Heart left ventricle (tissue), 13 donors: Measurements from ENCODE around the gene GTF2I.
A peak's percentile ranks its signal among the peaks of the same experiment; 100 is the strongest.

Source experiments
- POLR2A ChIP-seq, 2 donors: fragments of 450-650 bp; IDR thresholded peaks; one replicate each; pipeline ENCODE4 v1.6.1; 2017; ENCODE audit warnings: antibody characterized with exemption in 2 of 2, mild to moderate bottlenecking in 2 of 2, moderate library complexity in 2 of 2
- TF ChIP-seq, protein P1 (sequence below), 12 donors: fragments of 200-600 bp; sonication (generic) in 4 of 12; IDR thresholded peaks; one replicate each; pipeline versions ENCODE4 v1.5.0 to v1.8.0; 2018 to 2022; ENCODE audit warnings: antibody characterized with exemption in 12 of 12, mild to moderate bottlenecking in 5 of 12
- donor health status: ischemic (EF 13 %, LVEDD 7.1; RV severe dilation, severe dysfunction).
- donor health status: DM: no; HTN: yes; CAD: no.
- donor health status: DM: no; HTN: no; CAD: no.
- donor health status: ischemic (EF 25% LVEDD 6.9; RV normal size, moderate dysfunction).
- donor health status: ischemic (EF 25% LVEDD 5.7; RV mildly dilated, moderate dysfunction).
- donor health status: ischemic (EF 35%, LVEDD 5.7; RV mildly dilated, moderate dysfunction).
- donor health status: nonischemic (EF 11% LVEDD 7.7; RV severe dilation, severe dysfunction).
- donor health status: DM: yes; HTN: yes; CAD: no.
- donor health status: PGD.
- donor health status: ischemic (EF 29% LVEDD 5.4; RV normal size, mild dysfunction).
- donor health status: nonischemic (EF 23%, LVEDD 6.1; RV moderate dilation, normal function).

- TF ChIP-seq, protein P1, sequence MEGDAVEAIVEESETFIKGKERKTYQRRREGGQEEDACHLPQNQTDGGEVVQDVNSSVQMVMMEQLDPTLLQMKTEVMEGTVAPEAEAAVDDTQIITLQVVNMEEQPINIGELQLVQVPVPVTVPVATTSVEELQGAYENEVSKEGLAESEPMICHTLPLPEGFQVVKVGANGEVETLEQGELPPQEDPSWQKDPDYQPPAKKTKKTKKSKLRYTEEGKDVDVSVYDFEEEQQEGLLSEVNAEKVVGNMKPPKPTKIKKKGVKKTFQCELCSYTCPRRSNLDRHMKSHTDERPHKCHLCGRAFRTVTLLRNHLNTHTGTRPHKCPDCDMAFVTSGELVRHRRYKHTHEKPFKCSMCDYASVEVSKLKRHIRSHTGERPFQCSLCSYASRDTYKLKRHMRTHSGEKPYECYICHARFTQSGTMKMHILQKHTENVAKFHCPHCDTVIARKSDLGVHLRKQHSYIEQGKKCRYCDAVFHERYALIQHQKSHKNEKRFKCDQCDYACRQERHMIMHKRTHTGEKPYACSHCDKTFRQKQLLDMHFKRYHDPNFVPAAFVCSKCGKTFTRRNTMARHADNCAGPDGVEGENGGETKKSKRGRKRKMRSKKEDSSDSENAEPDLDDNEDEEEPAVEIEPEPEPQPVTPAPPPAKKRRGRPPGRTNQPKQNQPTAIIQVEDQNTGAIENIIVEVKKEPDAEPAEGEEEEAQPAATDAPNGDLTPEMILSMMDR (IDR thresholded peaks at IDR 0.05), result peak in 1 of 12 donors; percentile 10
- no peak for TF ChIP-seq POLR2A (IDR thresholded peaks at IDR 0.05)
Observed at GRCh38 chr7:74709880-74710671, 52.6 kb downstream of the GTF2I start.
